ENCODE data around the gene HOXA4.

HOXA4 gene

DNA sequence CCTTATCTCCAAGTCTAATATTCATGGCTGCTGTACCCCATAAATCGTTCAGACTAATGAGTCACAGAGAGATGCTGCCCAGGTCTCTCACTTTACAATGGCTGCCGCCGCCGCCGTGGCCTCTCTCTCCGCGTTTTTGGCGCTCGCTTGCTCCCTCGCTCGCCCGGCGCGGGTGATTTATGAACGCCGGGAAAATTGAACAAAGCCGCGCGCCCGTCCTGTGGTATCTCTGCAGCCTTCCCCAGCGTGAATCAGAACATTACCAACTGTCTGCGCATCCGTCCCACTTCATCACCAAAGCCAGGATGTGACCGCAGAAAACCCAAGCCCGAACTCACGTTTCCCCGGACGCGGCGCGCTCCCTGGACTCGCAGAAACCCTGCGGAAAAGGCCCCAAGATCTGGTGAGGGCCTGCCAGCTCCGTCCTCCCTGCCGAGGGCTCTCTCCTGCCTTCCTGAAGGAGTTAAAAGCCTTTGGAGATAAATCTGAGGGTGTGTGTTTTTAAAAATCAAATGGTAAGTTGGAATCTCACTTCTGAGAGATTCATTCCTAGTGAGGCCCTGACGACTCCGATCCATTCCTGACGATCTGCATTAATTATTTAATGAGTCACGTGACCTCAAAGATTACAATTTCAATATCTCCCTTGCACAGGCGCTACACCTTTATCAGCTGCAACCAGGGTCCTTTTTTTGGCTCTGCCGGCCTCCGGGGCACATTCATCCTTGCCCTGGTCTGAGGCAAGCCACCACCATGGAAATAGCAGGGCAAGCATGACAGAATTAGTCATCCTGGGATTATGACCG lies 6.3 kb downstream of the HOXA4 start:
- H3F3A ChIP-seq (ENCODE audit: low read depth): no peaks in the 10 kb centered on the region
- peaks cover 56% of the 10 kb centered on the region for H4K20me1 ChIP-seq (ENCODE audit: insufficient read depth, low read length, poor library complexity, severe bottlenecking)

DNA sequence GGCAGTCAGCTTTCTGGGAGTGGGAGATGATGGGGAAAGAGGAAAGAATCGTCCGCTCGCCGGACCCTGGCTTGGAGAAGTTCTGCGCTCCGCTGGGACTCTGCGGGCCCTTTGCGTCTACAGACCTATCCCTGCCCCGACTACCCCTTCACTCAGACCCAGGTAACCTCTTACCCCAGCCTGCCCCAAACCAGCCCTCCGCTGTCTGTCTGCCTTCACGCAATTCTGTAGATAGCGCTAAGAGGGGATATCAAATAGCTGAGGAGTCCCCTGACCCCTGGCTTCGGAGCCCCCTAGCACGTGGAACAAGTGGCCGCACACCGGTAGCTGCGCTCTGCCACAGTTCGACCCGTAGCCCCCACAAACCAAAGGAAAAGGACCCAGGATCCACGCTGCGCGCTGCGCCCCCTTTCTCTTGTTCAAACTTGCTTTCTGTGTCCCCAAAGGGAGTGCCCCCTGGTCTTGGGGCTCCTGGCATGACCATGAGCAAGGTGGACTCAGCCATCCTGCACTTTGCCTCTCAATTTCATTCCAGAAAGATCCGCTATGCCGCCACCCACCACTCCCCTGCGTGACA lies 7.0 kb downstream of the HOXA4 start:
- peaks cover 56% of the 10 kb centered on the region for H4K20me1 ChIP-seq (ENCODE audit: insufficient read depth, low read length, poor library complexity, severe bottlenecking)
- H3K36me3 ChIP-seq (ENCODE audit: insufficient read depth, low read length): peaks cover 98% of the 10 kb centered on the region; the same call in 1 of the 2 replicates
- H3K4me2 ChIP-seq (ENCODE audit: low read depth, low read length, poor library complexity, severe bottlenecking): no peak overlapping the region
- H3K9ac ChIP-seq (ENCODE audit: low read depth, low read length, poor library complexity, severe bottlenecking): no peak overlapping the region
- TF ChIP-seq CTCF (conservative IDR thresholded peaks at IDR 0.05; ENCODE audit: low read length): no peak
- TF ChIP-seq EZH2phosphoT487 (IDR thresholded peaks at IDR 0.05; ENCODE audit: borderline replicate concordance): no peak
- no peaks in the 10 kb centered on the region for H3K4me1 ChIP-seq (ENCODE audit: insufficient read depth, low read length, poor library complexity, severe bottlenecking)
- no peaks in the 10 kb centered on the region for H3K9me3 ChIP-seq (ENCODE audit: insufficient read depth, low read depth, low read length)
- H3K79me2 ChIP-seq (ENCODE audit: insufficient read depth, low read length): peaks cover 99% of the 10 kb centered on the region
- H2AFZ ChIP-seq (ENCODE audit: low read length): no peak overlapping the region
- no peaks in the 10 kb centered on the region for H3K27me3 ChIP-seq (ENCODE audit: insufficient read depth, low read length, poor library complexity, severe bottlenecking)
- H3K9me2 ChIP-seq (replicated peaks; ENCODE audit: low read depth, low read length): no peaks in the 10 kb centered on the region
- H3F3A ChIP-seq (ENCODE audit: low read depth): no peaks in the 10 kb centered on the region
- H3K4me3 ChIP-seq (ENCODE audit: low read length, poor library complexity, severe bottlenecking): no peak overlapping the region

More for the DNA sequence above, 6.3 kb downstream of the HOXA4 start:
- Histone ChIP-seq H3K79me2 (ENCODE audit: insufficient read depth, low read length) (peaks cover 99% of the 10 kb centered on the region), H3K9me3 (ENCODE audit: insufficient read depth, low read depth, low read length) (no peaks in the 10 kb centered on the region), H3K9me2 (replicated peaks; ENCODE audit: low read depth, low read length) (no peaks in the 10 kb centered on the region), H2AFZ (ENCODE audit: low read length) (no peak overlapping the region), H3K9ac (ENCODE audit: low read depth, low read length, poor library complexity, severe bottlenecking) (no peak overlapping the region), H3K4me1 (ENCODE audit: insufficient read depth, low read length, poor library complexity, severe bottlenecking) (no peaks in the 10 kb centered on the region), H3K4me3 (ENCODE audit: low read length, poor library complexity, severe bottlenecking) (no peak overlapping the region), H3K4me2 (ENCODE audit: low read depth, low read length, poor library complexity, severe bottlenecking) (no peak overlapping the region), H3K27me3 (ENCODE audit: insufficient read depth, low read length, poor library complexity, severe bottlenecking) (no peaks in the 10 kb centered on the region), H3K36me3 (ENCODE audit: insufficient read depth, low read length) (peaks cover 98% of the 10 kb centered on the region; the same call in 1 of the 2 replicates)
- TF ChIP-seq EZH2phosphoT487 (IDR thresholded peaks at IDR 0.05; ENCODE audit: borderline replicate concordance): no peak
- no peak for TF ChIP-seq CTCF (conservative IDR thresholded peaks at IDR 0.05; ENCODE audit: low read length)

- Histone ChIP-seq H3F3A (ENCODE audit: low read depth) (no peaks in the 10 kb centered on the region), H3K9ac (ENCODE audit: low read depth, low read length, poor library complexity, severe bottlenecking) (no peak overlapping the region), H3K4me1 (ENCODE audit: insufficient read depth, low read length, poor library complexity, severe bottlenecking) (no peaks in the 10 kb centered on the region), H3K9me3 (ENCODE audit: insufficient read depth, low read depth, low read length) (no peaks in the 10 kb centered on the region), H3K4me2 (ENCODE audit: low read depth, low read length, poor library complexity, severe bottlenecking) (no peak overlapping the region), H3K36me3 (ENCODE audit: insufficient read depth, low read length) (peaks cover 98% of the 10 kb centered on the region; the same call in 1 of the 2 replicates), H3K9me2 (replicated peaks; ENCODE audit: low read depth, low read length) (no peaks in the 10 kb centered on the region), H4K20me1 (ENCODE audit: insufficient read depth, low read length, poor library complexity, severe bottlenecking) (peaks cover 58% of the 10 kb centered on the region), H3K79me2 (ENCODE audit: insufficient read depth, low read length) (peaks cover 99% of the 10 kb centered on the region), H2AFZ (ENCODE audit: low read length) (no peak overlapping the region), H3K27me3 (ENCODE audit: insufficient read depth, low read length, poor library complexity, severe bottlenecking) (no peaks in the 10 kb centered on the region), H3K4me3 (ENCODE audit: low read length, poor library complexity, severe bottlenecking) (no peak overlapping the region)
- no peak for TF ChIP-seq CTCF (conservative IDR thresholded peaks at IDR 0.05; ENCODE audit: low read length)
- no peak for TF ChIP-seq EZH2phosphoT487 (IDR thresholded peaks at IDR 0.05; ENCODE audit: borderline replicate concordance)
These were observed 7.5 kb downstream of the HOXA4 start for GRCh38 chr7:27123007-27123476.

Measured in Loucy (cell line).